Kidney capillary endothelial cell (primary cell): ENCODE measurements around the gene TUBE1.
"Not testable (repeated sequence)": the region's sequence is repeated elsewhere in the genome, so short reads cannot be mapped to it uniquely, and the experiment has no call there.

ENCODE experiments used
- DNase-seq: peaks from one replicate; pipeline ENCODE4 v3.0.0-alpha.2; 2018; ENCODE audit warnings: low spot score

Gene TUBE1

DNA sequence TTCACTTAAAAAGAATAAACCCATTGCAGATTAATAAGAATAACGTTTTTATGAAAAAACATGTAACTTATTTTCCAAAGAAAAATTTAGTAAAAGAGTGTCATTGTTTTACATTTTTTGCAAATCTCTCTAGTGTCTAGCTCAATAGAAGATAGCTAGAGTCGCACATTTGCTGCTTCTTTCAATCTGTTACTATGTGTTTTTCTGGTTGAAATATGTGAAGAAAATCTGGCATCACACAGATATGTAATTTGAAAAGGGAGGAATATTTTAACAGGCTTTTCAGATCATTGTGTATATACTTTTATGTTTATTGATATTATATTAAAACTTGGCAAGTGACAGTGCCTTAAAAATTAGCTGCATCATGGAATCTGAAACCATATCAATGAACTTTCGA, 24.3 kb downstream of the TUBE1 start:
- no peak for DNase-seq

GRCh38 chr6:112061605-112062004, 25.7 kb downstream of the TUBE1 start:
- DNase-seq = no peak

- DNase-seq = peak; percentile 46
These were observed 28.8 kb downstream of the TUBE1 start for GRCh38 chr6:112058243-112059032.

DNA sequence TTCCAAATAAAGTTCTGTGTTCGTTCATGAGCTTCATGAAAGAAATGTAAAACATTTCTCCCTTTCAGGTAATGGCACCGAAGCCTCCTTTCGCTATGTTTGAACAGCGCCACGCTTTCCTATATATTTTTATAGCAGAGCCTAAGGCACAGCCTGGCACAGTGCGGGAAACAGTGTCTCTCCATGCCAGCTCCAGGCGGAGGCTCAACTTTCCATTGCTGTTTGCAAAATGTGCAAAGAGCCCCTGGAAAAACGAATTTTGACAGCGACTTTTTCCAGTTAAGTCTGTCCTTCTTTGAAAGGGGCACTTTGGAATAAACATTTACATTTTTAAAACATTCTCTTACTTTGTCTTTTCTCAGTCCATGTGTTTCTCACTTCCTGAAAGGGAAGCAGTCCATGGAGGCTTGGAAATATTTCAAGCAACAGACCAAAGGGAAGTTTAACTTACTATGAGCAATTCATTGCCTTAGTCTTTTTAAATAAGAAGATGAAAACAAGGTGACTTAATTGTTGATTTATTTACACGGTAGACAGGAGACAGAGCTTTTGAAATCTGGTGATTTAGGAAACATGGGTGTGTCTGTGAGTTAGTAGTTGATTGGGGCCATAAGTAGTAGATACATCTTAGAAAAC, 32.6 kb downstream of the TUBE1 start:
- no peak for DNase-seq

DNA sequence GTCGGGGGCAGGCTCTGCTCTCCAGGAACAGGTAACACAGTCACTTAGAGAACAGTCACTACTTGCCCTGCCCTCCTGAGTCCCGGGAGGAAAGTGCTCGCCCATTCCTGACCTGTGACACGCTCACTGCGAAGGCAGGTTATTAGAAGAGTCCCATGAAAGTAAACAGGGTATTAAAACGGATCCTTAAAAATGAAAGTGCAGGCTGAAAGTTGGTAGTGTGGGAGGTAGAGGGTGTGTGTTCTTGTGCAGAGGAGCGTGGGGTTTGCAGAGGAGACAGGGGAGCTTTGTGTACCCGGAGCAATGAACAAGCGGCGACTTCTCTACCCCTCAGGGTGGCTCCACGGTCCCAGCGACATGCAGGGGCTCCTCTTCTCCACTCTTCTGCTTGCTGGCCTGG, 33.3 kb downstream of the TUBE1 start, which contains the start of gene CCN6:
CCN6 (plus strand) TSS at position 104 of the 400 bp plus-strand sequence; CDS start at position 358, 254 bp downstream.
- DNase-seq = no peak

- DNase-seq = not testable (repeated sequence)
These were observed 36.0 kb downstream of the TUBE1 start for GRCh38 chr6:112051251-112051740.

- no peak for DNase-seq
These were observed 36.9 kb downstream of the TUBE1 start for GRCh38 chr6:112050429-112050828.

GRCh38 chr6:112049996-112050395, 37.3 kb downstream of the TUBE1 start:
- DNase-seq = no peak

GRCh38 chr6:112049026-112049799, 38.1 kb downstream of the TUBE1 start:
- no peak for DNase-seq

DNA sequence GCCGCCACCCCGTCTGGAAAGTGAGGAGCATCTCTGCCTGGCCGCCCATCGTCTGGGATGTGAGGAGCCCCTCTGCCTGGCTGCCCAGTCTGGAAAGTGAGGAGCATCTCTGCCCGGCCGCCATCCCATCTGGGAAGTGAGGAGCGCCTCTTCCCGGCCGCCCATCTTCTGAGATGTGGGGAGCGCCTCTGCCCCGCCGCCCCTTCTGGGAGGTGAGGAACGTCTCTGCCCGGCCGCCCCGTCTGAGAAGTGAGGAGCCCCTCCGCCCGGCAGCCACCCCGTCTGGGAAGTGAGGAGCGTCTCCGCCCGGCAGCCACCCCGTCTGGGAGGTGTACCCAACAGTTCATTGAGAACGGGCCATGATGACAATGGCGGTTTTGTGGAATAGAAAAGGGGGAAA, 39.8 kb downstream of the TUBE1 start:
- DNase-seq = not testable (repeated sequence)

DNA sequence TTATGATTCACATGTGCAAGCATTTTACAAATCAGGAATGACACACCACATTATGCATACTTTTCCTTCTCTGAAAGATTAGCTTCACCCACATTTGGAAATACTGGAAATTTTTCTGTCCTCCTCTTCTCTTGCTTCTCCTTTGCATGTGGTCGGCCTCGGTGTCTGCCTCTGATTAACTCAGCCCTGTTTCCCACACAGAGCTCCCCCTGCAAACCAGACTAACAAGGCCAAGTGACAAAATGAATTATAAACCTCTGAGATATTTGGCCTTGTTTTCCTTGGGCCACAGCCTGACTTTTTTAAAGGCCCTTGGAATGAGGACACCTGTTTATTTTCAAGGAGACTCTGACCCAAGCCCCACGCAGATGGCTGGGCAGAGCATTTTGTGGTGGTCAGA, 42.4 kb downstream of the TUBE1 start:
- no peak for DNase-seq

GRCh38 chr6:112044196-112044595, 43.1 kb downstream of the TUBE1 start:
- DNase-seq = no peak

GRCh38 chr6:112043032-112044007, 44.0 kb downstream of the TUBE1 start:
- peak; percentile 92 for DNase-seq

- DNase-seq = peak; percentile 61
These were observed 45.7 kb downstream of the TUBE1 start for GRCh38 chr6:112041535-112041934.

GRCh38 chr6:112040956-112041355, 46.3 kb downstream of the TUBE1 start:
- DNase-seq = peak; percentile 86

- no peak for DNase-seq
These were observed 47.9 kb downstream of the TUBE1 start for GRCh38 chr6:112039431-112039770.

DNA sequence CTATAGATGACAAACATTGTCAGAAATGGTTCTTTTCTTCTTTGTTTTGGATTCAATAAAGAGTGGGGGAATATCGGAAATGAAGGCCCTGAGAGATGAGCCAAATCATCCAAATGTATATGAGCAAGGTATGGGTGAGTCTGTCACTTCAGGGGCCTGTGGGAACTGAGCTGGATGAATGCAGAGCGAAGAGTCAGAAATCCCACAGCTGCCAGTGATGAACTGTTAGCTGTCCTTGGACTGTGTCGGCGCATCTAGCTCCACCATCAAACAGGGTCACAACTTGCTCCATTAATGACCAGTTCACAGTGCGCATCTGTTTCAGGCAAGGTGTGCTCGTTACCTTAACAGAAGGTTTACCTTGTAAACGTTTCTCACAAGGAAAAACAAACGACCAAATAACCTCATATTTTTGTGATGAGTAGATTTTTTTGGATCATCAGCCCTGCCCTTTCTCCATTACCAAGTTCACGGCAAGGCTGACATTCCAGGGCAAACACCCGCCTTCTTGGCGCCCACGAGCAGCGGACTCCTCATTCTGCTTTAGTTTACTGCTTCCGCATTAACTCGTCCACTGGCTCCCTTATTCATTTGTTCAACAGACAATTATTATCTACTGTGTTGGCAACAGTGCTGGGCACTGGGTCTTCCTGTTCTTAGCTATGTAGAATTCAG, 48.4 kb downstream of the TUBE1 start:
- DNase-seq = no peak

- DNase-seq = no peak
These were observed 49.0 kb downstream of the TUBE1 start for GRCh38 chr6:112038268-112038667.

GRCh38 chr6:112037783-112038216, 49.5 kb downstream of the TUBE1 start:
- peak; percentile 99 for DNase-seq

- no peak for DNase-seq
These were observed 51.1 kb downstream of the TUBE1 start for GRCh38 chr6:112036088-112036637.

- no peak for DNase-seq
These were observed 52.7 kb downstream of the TUBE1 start for GRCh38 chr6:112034616-112034995.
